Activated T-helper 17 cell treated with anti-CD3 and anti-CD28 coated beads, Interleukin-2, amount 50 U/mL, for 72 hours (primary cell): ENCODE measurements around the gene KBTBD8. TPM values are rescaled to one million over a fixed set of nuclear protein-coding genes. Genes with fewer than 3 reads are reported as not detected.

Experiments
- ATAC-seq: fragments of 150-1000 bp; cut with Tn5 transposase; replicated peaks from 2 replicates; pipeline ENCODE4 v1.10.0; 2021; ENCODE audit warnings: mild to moderate bottlenecking, moderate library complexity
- H3K27ac Mint-ChIP-seq: one replicate; pipeline ENCODE4 v1.8.0; 2022; ENCODE audit warnings: mixed read lengths
- H3K27me3 Mint-ChIP-seq: one replicate; pipeline ENCODE4 v1.8.0; 2022; ENCODE audit warnings: mixed read lengths
- H3K36me3 Mint-ChIP-seq: one replicate; pipeline ENCODE4 v1.8.0; 2022; ENCODE audit warnings: low read depth, mild to moderate bottlenecking, mixed read lengths
- H3K4me1 Mint-ChIP-seq: one replicate; pipeline ENCODE4 v1.8.0; 2022; ENCODE audit warnings: mixed read lengths
- H3K4me3 Mint-ChIP-seq: one replicate; pipeline ENCODE4 v1.8.0; 2022; ENCODE audit warnings: mild to moderate bottlenecking, mixed read lengths
- H3K9me3 Mint-ChIP-seq: one replicate; pipeline ENCODE4 v1.8.0; 2022; ENCODE audit warnings: mixed read lengths
- total RNA-seq, 2 donors: library from RNA; stranded (reverse); gene quantifications; one replicate each; pipeline ENCODE4 v1.2.3, GENCODE V29; 2022

KBTBD8 gene
- total RNA-seq, 2 donors from 2014 or later, result 9.8 to 13.1 TPM

DNA sequence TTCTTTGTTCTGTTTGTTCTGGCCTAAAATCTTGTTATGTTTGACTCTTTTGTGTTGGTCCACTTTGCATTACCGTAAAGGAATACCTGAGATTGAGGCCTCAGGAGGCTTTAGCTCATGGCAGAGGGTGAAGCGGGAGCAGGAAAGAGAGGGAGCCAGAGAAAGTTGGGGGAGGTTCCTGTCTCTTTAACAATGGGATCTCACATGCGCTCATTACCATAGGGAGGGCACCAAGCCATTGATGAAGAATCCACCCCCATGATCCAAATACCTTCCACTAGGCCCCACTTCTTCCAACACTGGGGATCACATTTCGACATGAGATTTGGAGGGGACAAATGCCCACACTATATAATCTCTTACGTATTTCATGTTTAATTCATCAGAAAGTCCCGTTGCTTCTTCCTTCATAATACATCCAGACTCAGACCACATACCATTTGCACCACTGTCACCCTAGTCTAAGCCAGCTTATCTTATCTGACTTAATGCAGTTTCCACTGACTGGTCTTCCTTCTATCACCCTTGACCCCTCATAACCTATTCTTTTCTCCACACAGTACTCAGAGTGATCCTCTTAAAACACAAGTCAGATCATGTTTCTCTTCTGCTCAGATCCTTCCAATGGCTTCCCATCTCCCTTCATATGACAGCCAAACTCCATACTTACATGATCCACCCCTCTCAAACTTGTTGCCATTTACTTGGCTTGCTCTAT lies 13.5 kb downstream of the KBTBD8 start:
- Mint-ChIP-seq H3K4me3 (no peak overlapping the region), H3K9me3 (no peaks in the 10 kb centered on the region), H3K4me1 (peaks cover 17% of the 10 kb centered on the region), H3K27ac (no peak overlapping the region), H3K36me3 (peaks cover 70% of the 10 kb centered on the region), H3K27me3 (no peaks in the 10 kb centered on the region)
- no peak for ATAC-seq

DNA sequence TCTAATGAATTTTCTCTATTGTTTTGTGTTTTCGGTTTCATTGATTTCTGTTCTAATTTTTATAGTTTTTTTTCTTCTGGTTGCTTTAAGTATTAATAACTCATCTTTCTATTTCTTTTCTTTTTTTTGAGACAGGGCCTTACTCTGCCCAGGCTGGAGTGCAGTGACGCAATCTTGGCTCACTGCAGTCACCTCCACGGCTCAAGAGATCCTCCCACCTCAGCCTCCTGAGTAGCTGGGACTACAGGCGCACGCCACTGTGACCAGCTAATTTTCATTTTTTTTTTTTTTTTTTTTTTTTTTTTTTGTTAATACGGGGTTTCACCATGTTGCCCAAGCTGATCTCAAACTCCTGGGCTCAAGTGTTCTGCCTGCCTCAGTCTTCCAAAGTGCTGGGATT lies 14.5 kb downstream of the KBTBD8 start:
- no peak overlapping the region for H3K27ac Mint-ChIP-seq
- no peak overlapping the region for H3K4me3 Mint-ChIP-seq
- H3K9me3 Mint-ChIP-seq, result no peaks in the 10 kb centered on the region

DNA sequence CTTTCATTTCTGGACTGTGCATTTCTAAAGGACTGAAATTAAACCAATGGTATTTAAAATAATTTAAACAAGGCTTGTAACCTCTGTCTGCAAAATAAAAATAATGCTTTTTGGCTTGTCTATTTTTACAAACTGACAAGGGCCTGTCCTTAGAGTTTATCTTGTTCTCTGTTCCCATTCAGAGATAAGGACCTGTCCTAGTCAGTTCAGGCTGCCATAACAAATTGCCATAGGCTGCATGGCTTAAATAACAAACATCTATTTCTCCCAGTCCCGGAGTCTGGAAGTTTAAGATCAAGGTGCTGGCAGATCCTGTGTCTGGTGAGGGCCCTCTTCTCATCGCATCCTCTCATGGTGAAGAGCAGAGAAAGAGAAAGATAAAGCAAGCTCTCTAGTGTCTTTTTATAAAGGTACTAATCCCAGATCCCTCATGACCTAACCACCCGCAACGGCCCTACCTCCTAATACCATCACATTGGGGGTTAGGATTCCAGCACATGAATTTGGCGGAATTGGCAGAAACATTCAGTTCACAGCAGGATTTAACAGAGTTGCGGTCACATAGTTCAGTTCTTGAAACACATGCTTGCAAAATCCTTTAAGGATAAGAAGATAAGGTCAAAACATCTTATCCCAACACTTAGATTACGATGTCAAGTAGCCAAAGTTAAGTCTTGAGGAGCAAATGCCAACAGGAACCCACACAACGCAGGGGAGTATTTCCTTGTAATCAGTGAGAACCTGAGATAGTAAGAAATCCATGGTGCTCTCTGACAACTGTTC lies 17.8 kb downstream of the KBTBD8 start:
- peaks cover 20% of the 10 kb centered on the region for H3K4me1 Mint-ChIP-seq
- peaks cover 27% of the 10 kb centered on the region for H3K36me3 Mint-ChIP-seq
- ATAC-seq, result no peak
- H3K27ac Mint-ChIP-seq, result no peak overlapping the region
- peak overlapping the region; percentile 6 for H3K4me3 Mint-ChIP-seq
- no peaks in the 10 kb centered on the region for H3K9me3 Mint-ChIP-seq
- H3K27me3 Mint-ChIP-seq, result no peaks in the 10 kb centered on the region

More for the DNA sequence above, 14.5 kb downstream of the KBTBD8 start:
- H3K27me3 Mint-ChIP-seq, result no peaks in the 10 kb centered on the region
- ATAC-seq, result no peak
- H3K4me1 Mint-ChIP-seq, result peaks cover 19% of the 10 kb centered on the region
- H3K36me3 Mint-ChIP-seq, result peaks cover 60% of the 10 kb centered on the region

DNA sequence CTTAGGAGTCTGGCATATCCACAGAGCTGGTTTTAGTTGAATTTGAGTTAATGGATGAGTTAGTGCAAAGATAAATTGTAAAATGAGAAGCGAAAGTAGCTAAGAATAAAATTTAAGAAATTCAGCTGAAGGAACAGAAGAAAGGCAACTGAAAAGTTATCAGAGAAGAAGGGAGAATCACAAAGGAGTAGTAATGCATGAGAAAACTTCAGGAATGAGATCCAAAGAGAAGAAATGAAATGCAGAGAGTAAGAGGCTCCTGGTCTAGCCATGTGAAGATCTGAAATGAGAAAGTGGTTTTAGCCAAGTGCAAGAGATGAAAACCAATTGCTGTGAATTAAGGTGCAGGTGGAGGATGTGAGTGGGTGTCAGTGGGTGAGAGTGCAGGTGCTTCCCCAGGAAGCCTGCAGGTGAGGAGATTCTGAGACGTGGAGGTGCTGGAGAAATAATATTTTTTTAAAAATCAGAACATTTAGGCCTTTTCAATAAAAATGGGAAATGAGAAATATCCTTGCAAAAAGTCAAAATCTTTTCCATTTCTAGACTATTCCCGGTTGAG lies 18.5 kb downstream of the KBTBD8 start:
- Mint-ChIP-seq H3K27ac (no peak overlapping the region), H3K27me3 (no peaks in the 10 kb centered on the region), H3K4me1 (peaks cover 19% of the 10 kb centered on the region), H3K4me3 (peak overlapping the region; percentile 6), H3K9me3 (no peaks in the 10 kb centered on the region), H3K36me3 (peaks cover 20% of the 10 kb centered on the region)
- no peak for ATAC-seq

DNA sequence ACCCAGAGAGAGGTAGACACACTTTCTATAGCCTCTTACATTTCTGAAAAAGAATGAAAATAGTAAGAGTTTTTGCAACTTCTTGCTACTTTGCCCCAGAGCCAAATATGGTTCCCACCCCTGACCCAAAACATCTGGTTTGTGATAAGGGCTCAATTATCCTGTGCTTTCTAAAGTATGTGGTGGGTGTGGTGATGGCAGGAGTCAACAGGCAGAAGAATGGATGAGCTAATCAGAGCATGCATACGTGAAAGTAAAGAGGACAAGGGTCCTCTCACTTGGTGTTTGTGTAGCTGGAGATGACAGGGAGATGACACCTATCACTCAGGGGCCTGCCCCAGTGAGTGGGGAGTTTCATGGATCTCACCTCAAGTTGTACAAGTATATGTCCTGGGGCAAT lies 19.1 kb downstream of the KBTBD8 start:
- Mint-ChIP-seq H3K4me1 (peaks cover 14% of the 10 kb centered on the region), H3K9me3 (no peaks in the 10 kb centered on the region), H3K27me3 (no peaks in the 10 kb centered on the region), H3K27ac (no peak overlapping the region), H3K4me3 (no peak overlapping the region), H3K36me3 (peaks cover 14% of the 10 kb centered on the region)
- peak; percentile 45 for ATAC-seq

DNA sequence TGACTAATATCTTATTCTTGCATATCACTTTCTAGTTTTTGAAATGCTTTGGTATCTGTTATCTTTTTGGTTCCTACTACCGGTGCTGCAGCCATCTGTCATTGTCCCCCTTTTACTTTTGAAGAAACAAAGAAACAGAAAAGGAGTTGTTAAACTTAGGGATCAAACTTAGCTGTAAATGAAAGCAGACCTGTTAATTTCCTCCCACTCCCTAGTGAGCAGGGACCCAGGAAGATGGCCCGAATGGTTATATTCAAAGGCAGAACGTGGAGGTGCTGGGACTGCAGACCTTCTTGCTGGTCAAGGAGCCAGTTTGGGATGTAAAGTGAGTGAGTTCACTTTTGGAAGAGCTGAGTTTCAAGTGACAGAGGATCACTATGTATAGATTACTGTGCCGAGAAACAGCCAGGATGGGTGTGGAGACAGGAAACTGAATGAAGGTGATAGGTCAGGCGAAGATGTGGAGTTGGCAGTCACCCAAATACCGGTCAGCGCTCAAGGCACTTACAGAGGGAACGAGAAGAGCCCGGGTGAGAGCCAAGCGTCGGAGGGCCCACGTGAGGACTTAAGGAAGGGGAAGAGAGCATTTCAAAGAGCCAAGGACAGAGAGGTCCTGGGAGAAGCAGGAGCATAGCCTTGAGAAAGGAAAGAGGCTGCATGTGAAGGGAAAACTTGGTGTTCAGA lies 20.1 kb downstream of the KBTBD8 start:
- peak overlapping the region; percentile 30 for H3K4me3 Mint-ChIP-seq
- peaks cover 14% of the 10 kb centered on the region for H3K4me1 Mint-ChIP-seq
- no peaks in the 10 kb centered on the region for H3K27me3 Mint-ChIP-seq
- H3K36me3 Mint-ChIP-seq, result peaks cover 4% of the 10 kb centered on the region
- H3K9me3 Mint-ChIP-seq, result no peaks in the 10 kb centered on the region
- H3K27ac Mint-ChIP-seq, result no peak overlapping the region
- ATAC-seq, result no peak

DNA sequence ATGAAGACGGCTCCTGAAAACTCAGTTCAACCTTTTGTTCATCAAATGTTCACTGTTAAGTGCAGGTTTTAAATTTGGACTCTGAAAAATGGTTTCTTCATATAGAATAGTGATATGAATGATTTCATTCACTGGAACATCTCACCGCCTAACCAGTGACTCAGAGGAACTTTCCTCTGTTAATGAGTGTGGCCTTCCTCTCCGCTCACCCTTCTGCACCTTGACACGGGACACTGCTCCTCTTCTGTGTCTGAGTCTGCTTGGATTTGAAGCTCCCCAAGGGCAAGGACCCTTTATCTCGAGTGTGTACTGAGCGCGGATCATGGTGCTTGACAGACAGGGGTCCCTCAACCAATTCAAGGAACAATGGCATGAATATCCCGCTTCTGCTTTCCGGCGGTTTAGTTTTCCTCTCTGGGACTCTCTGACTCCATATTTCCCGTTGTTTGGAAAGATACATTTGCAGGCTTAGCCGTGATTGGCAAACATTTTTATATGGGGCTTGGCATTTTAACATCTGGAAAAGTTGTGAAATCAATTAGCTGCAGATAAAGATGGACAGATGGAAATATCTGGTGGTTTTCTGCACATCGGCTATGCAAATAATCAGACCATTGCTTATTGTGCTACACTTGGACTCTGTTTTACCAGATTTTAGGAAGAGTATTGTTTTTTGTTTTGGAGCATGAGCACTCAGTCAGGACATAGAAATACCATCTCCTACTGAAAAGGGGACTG lies 20.9 kb downstream of the KBTBD8 start:
- Mint-ChIP-seq H3K9me3 (no peaks in the 10 kb centered on the region), H3K27me3 (no peaks in the 10 kb centered on the region)

DNA sequence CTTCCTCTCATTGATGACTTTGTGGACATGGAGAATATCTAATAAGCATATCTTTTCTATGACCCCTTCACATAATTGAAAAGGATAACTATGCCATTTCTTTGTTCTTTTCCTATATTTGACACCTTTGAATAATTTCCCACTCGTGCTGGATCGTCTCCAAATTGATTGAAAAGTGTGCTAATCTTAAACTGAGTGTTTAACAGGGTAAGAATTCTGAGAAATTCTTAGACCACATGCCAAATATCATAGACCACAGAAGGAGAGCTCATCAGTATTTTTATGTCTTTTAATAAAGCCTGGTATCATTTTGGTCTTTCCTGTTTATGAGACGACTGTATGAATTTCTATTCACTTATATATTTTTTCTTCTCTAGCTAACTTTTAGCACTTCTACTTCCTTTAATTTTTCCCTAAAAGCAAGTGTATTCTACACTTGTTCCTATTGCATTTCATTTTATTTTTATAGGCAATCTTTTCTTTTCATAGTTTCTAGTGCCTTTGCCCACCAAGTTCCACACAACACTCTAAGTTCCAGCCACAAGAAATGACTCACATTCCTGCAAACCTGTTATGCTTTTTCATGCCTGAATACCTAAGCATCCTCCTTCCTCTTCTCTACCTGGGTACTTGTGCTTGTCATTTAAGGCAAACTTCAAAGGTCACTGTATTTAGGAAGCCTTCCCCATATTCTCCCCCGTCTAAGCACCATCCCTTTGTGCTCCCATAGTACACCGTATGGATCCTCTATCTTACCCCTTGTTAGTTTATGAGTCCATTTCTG lies 30.1 kb downstream of the KBTBD8 start:
- ATAC-seq, result peak; percentile 47
- H3K36me3 Mint-ChIP-seq, result no peaks in the 10 kb centered on the region
- peaks cover 2% of the 10 kb centered on the region for H3K27me3 Mint-ChIP-seq
- H3K27ac Mint-ChIP-seq, result no peak overlapping the region
- no peaks in the 10 kb centered on the region for H3K4me1 Mint-ChIP-seq
- no peaks in the 10 kb centered on the region for H3K9me3 Mint-ChIP-seq
- no peak overlapping the region for H3K4me3 Mint-ChIP-seq

More for the DNA sequence above, 20.9 kb downstream of the KBTBD8 start:
- H3K36me3 Mint-ChIP-seq, result no peaks in the 10 kb centered on the region
- ATAC-seq, result peak; percentile 47
- no peak overlapping the region for H3K27ac Mint-ChIP-seq
- H3K4me1 Mint-ChIP-seq, result peaks cover 14% of the 10 kb centered on the region
- H3K4me3 Mint-ChIP-seq, result peak overlapping the region; percentile 30

DNA sequence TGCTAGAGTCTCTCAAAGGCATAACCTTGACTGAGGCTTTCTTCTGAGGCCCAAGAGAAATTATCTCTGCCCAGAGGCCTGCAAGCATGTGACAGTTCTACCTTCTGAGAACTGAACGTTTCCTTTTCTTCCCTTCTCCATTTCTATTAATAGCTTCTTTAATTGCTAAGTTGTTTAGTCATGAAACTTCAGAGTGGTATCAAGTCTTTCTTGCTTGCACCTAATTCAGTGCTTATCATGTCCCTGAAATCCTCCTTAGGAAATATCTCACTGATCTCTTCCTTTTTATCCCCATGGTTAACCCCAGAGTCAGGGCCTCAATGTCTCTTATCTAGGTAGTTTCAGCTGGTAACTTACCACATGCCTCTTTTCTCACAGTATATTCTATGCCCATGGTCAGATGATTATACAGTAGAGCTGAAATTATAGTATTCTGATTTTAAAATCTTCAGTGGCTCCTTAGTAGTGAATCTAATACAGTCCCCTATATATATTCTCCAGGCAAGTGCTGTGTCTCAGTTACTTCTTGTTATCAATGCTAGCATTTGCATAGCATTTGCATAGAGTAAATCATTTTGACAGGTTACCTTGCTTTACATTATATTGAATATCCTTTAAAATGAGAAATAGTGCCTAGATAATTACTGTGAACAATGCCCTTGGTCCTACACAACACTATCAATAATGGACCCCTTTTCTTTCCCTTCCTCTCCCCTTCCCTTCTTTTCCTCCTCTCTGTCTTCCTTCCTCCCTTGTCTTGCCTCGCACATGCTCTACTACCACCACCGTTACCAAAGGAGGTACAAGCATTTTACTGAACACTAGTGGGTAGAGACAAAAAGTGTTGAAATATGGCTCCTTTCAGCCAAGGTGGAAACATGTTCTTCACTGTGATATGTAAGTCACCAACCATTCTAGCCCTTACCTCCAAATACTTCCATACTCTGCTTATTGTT lies 33.0 kb downstream of the KBTBD8 start:
- ATAC-seq, result no peak
- Mint-ChIP-seq H3K9me3 (no peaks in the 10 kb centered on the region), H3K36me3 (no peaks in the 10 kb centered on the region), H3K27ac (no peak overlapping the region), H3K4me3 (no peak overlapping the region), H3K4me1 (no peaks in the 10 kb centered on the region), H3K27me3 (peaks cover 3% of the 10 kb centered on the region)

DNA sequence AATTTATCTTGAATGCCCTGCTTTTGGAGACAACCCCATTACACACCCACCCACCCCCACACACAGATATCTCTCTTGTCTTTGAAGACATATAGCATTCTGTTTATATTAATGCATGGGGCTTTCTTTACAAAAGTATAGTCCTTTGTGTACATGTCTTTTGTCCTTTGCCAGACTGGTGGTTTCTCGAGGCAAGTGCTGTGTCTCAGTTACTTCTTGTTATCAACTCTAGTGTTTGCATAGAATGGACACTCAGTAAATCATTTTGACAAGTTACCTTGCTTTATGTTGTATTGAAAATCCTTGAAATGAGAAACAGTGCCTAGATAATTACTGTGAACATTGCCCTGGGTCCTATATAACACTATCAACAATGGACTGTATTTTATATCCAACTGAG lies 33.9 kb downstream of the KBTBD8 start:
- H3K9me3 Mint-ChIP-seq, result no peaks in the 10 kb centered on the region
- H3K27me3 Mint-ChIP-seq, result peaks cover 3% of the 10 kb centered on the region
- no peaks in the 10 kb centered on the region for H3K4me1 Mint-ChIP-seq
- no peaks in the 10 kb centered on the region for H3K36me3 Mint-ChIP-seq
- no peak overlapping the region for H3K4me3 Mint-ChIP-seq
- no peak for ATAC-seq
- no peak overlapping the region for H3K27ac Mint-ChIP-seq

DNA sequence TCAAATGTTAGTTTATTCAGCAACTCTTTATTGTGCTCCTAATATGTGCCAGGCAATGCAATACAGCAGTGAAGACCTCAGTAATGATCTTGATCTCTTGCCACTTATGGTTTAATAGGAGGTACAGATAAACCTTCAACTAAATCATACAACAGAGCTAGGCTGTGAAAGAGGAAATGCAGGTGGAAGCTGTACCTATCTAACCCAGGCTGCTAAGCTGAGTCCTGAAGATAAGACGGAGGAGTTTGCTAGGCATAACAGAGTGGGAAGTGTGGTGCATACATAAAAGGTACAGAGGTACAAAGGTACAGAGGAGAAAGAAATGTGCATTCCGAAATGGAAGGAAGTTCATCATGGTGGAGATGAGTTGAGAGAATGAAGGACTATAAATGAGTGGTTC lies 35.0 kb downstream of the KBTBD8 start:
- Mint-ChIP-seq H3K4me3 (no peak overlapping the region), H3K27me3 (peaks cover 3% of the 10 kb centered on the region), H3K27ac (no peak overlapping the region), H3K4me1 (no peaks in the 10 kb centered on the region), H3K36me3 (no peaks in the 10 kb centered on the region), H3K9me3 (no peaks in the 10 kb centered on the region)
- no peak for ATAC-seq

DNA sequence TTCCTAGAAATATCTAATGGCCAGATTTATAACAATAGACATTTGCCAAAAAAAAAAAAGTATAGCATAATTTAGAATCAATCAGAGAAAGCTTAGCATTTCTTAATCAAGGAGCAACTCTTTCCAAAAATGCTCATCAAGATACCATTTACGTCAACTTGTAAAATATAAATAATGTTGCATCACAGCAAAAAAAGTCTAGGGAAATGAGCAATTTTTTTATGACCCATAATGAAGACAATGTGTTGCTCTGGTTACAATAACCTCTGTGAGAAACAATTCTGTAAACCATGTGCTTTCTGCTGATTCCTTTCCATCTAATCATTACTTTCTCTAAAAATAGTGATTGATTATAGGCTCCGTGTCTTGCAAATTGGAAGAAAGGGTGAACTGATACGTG lies 36.3 kb downstream of the KBTBD8 start:
- no peak overlapping the region for H3K4me3 Mint-ChIP-seq
- no peak overlapping the region for H3K27ac Mint-ChIP-seq
- H3K4me1 Mint-ChIP-seq, result no peaks in the 10 kb centered on the region
- peaks cover 3% of the 10 kb centered on the region for H3K27me3 Mint-ChIP-seq
- ATAC-seq, result no peak
- no peaks in the 10 kb centered on the region for H3K36me3 Mint-ChIP-seq
- no peaks in the 10 kb centered on the region for H3K9me3 Mint-ChIP-seq

DNA sequence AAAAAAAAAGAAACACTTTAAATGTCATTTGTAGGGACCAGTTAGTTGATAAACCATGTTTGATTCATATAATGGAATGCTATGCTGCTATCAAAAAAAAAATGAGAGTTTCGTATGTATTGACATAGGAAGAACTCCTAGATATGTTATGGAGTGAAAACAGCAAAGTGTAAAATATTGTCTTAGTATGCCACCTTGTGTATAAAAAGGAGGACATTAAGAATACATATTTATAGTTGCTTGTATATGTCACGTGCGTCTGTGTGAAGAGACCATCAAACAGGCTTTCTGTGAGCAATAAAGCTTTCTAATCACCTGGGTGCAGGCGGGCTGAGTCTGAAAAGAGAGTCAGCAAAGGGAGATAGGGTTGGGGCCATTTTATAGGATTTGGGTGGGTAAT lies 39.5 kb downstream of the KBTBD8 start:
- no peaks in the 10 kb centered on the region for H3K9me3 Mint-ChIP-seq
- no peak overlapping the region for H3K27ac Mint-ChIP-seq
- H3K36me3 Mint-ChIP-seq, result no peaks in the 10 kb centered on the region
- ATAC-seq, result no peak
- H3K4me1 Mint-ChIP-seq, result no peaks in the 10 kb centered on the region
- peaks cover 3% of the 10 kb centered on the region for H3K27me3 Mint-ChIP-seq
- no peak overlapping the region for H3K4me3 Mint-ChIP-seq
